ENCODE results near the gene DNAH14.

The DNAH14 gene

DNA sequence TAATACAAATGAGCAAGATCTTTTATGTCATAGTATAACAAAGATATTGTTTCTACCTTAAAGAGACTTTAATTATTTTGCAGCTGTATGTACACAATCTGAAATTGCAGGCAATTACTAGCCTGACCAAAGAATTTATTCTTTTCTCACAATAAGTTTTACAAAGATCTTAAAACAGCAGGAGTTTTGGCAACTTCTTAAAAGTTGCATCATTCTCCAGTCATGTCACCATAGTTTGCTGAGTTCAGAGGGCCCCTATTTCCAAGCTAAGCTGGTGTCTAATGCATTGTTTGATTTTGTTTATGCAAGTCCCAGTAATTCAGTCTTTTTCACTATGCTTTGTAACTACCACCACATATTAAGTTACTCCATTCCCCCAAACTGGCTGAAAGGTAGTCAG is 114.8 kb downstream of the DNAH14 start (continued):
- TF ChIP-seq ZNF639 (tag by site-specific recombination; IDR thresholded peaks at IDR 0.05) (no peak), ZNF426 (tag by site-specific recombination; IDR thresholded peaks at IDR 0.05) (no peak), ZNF202 (tag by site-specific recombination; IDR thresholded peaks at IDR 0.05; ENCODE audit: borderline replicate concordance) (no peak), ZNF843 (tag by site-specific recombination; IDR thresholded peaks at IDR 0.05) (peak; percentile 52; the same call in 1 of the 2 replicates), ZNF239 (tag by site-specific recombination; IDR thresholded peaks at IDR 0.05) (no peak), ZFP37 (tag by site-specific recombination; IDR thresholded peaks at IDR 0.05) (no peak), ZNF24 (tag by site-specific recombination; IDR thresholded peaks at IDR 0.05) (peak; percentile 41; the same call in 1 of the 2 replicates), ZNF704 (tag by site-specific recombination; IDR thresholded peaks at IDR 0.05) (no peak), ZNF302 (tag by site-specific recombination; IDR thresholded peaks at IDR 0.05; ENCODE audit: low read depth) (0 out of 2 replicates have a peak, but pooled peaks have one; percentile 54), ZNF157 (tag by site-specific recombination; IDR thresholded peaks at IDR 0.05) (no peak), ZNF132 (tag by site-specific recombination; IDR thresholded peaks at IDR 0.05; ENCODE audit: borderline replicate concordance) (no peak), ZNF747 (tag by site-specific recombination; IDR thresholded peaks at IDR 0.05) (no peak), ZNF660 (tag by site-specific recombination; IDR thresholded peaks at IDR 0.05) (peak; percentile 90), BCL11A (tag by site-specific recombination; IDR thresholded peaks at IDR 0.05; ENCODE audit: low read depth) (peak; percentile 16; the same call in 1 of the 2 replicates), ZNF416 (tag by site-specific recombination; IDR thresholded peaks at IDR 0.05) (no peak), TSHZ1 (tag by site-specific recombination; IDR thresholded peaks at IDR 0.05; ENCODE audit: borderline replicate concordance) (no peak), ZNF221 (tag by site-specific recombination; IDR thresholded peaks at IDR 0.05; ENCODE audit: borderline replicate concordance) (no peak), ZNF433 (tag by site-specific recombination; IDR thresholded peaks at IDR 0.05; ENCODE audit: low read depth) (no peak), TCF7L2 (IDR thresholded peaks at IDR 0.05; ENCODE audit: borderline replicate concordance, low read depth, low read length) (no peak), ZNF549 (tag by site-specific recombination; IDR thresholded peaks at IDR 0.05) (no peak), RBAK (tag by site-specific recombination; IDR thresholded peaks at IDR 0.05) (no peak), ZNF16 (tag by site-specific recombination; IDR thresholded peaks at IDR 0.05; ENCODE audit: low read depth) (no peak), ZXDB (tag by site-specific recombination; IDR thresholded peaks at IDR 0.05) (no peak), ZNF530 (tag by site-specific recombination; IDR thresholded peaks at IDR 0.05; ENCODE audit: low read depth) (no peak), FEZF1 (tag by site-specific recombination; IDR thresholded peaks at IDR 0.05) (peak; percentile 70), ZNF214 (tag by site-specific recombination; IDR thresholded peaks at IDR 0.05; ENCODE audit: borderline replicate concordance) (no peak), ZNF324 (tag by site-specific recombination; IDR thresholded peaks at IDR 0.05) (no peak; the same call in 1 of the 2 replicates), KLF16 (tag by site-specific recombination; IDR thresholded peaks at IDR 0.05) (no peak), SETDB1 (IDR thresholded peaks at IDR 0.05; ENCODE audit: insufficient read length, low read length) (no peak), ZBTB48 (tag by site-specific recombination; IDR thresholded peaks at IDR 0.05) (no peak)
- TF ChIP-seq, protein P1, sequence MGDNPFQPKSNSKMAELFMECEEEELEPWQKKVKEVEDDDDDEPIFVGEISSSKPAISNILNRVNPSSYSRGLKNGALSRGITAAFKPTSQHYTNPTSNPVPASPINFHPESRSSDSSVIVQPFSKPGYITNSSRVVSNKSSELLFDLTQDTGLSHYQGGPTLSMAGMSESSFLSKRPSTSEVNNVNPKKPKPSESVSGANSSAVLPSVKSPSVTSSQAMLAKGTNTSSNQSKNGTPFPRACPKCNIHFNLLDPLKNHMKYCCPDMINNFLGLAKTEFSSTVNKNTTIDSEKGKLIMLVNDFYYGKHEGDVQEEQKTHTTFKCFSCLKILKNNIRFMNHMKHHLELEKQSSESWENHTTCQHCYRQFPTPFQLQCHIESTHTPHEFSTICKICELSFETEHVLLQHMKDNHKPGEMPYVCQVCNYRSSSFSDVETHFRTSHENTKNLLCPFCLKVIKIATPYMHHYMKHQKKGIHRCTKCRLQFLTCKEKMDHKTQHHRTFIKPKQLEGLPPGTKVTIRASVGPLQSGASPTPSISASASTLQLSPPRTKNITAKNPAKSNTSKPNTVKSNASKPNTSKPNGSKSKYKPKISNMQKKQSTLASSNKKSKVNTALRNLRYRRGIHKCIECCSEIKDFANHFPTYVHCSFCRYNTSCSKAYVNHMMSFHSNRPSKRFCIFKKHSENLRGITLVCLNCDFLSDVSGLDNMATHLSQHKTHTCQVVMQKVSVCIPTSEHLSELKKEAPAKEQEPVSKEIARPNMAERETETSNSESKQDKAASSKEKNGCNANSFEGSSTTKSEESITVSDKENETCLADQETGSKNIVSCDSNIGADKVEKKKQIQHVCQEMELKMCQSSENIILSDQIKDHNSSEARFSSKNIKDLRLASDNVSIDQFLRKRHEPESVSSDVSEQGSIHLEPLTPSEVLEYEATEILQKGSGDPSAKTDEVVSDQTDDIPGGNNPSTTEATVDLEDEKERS (tag by site-specific recombination; IDR thresholded peaks at IDR 0.05): no peak
- TF ChIP-seq, protein P2, sequence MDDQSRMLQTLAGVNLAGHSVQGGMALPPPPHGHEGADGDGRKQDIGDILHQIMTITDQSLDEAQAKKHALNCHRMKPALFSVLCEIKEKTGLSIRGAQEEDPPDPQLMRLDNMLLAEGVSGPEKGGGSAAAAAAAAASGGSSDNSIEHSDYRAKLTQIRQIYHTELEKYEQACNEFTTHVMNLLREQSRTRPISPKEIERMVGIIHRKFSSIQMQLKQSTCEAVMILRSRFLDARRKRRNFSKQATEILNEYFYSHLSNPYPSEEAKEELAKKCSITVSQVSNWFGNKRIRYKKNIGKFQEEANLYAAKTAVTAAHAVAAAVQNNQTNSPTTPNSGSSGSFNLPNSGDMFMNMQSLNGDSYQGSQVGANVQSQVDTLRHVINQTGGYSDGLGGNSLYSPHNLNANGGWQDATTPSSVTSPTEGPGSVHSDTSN (CRISPR knock-in tag; IDR thresholded peaks at IDR 0.05): no peak
